GM12891 (cell line): ENCODE results near the gene STK25.

ENCODE experiments used
- PAX5 ChIP-seq: IDR thresholded peaks from 2 replicates; pipeline ENCODE4 v1.6.1; 2011; ENCODE audit warnings: low read length, moderate library complexity, mild to moderate bottlenecking; ENCODE audit not compliant: insufficient read depth, severe bottlenecking
- POLR2A ChIP-seq: IDR thresholded peaks from 2 replicates; pipeline ENCODE4 v1.6.1; 2011; ENCODE audit warnings: low read depth, low read length, control low read depth
- POLR2AphosphoS5 ChIP-seq: IDR thresholded peaks from 2 replicates; pipeline ENCODE4 v1.6.1; 2011; ENCODE audit warnings: low read depth, low read length, control low read depth
- SPI1 ChIP-seq: IDR thresholded peaks from 2 replicates; pipeline ENCODE4 v1.6.1; 2011; ENCODE audit warnings: low read depth, low read length, control low read depth
- TAF1 ChIP-seq: IDR thresholded peaks from 2 replicates; pipeline ENCODE4 v1.6.1; 2011; ENCODE audit warnings: low read depth, low read length, control low read depth

GRCh38 chr2:241445426-241445825 is 63.0 kb downstream of the STK25 start:
- TF ChIP-seq POLR2A (no peak), TAF1 (no peak), POLR2AphosphoS5 (no peak), SPI1 (no peak), PAX5 (no peak)
